C1 segment of cervical spinal cord (tissue), 14 donors: ENCODE measurements around the gene ATF4.

Source experiments
- DNase-seq, 14 donors: peaks; one replicate each; lab custom pipeline; 2025; lab: John Stamatoyannopoulos, UW

The ATF4 gene, protein sequence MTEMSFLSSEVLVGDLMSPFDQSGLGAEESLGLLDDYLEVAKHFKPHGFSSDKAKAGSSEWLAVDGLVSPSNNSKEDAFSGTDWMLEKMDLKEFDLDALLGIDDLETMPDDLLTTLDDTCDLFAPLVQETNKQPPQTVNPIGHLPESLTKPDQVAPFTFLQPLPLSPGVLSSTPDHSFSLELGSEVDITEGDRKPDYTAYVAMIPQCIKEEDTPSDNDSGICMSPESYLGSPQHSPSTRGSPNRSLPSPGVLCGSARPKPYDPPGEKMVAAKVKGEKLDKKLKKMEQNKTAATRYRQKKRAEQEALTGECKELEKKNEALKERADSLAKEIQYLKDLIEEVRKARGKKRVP

DNA sequence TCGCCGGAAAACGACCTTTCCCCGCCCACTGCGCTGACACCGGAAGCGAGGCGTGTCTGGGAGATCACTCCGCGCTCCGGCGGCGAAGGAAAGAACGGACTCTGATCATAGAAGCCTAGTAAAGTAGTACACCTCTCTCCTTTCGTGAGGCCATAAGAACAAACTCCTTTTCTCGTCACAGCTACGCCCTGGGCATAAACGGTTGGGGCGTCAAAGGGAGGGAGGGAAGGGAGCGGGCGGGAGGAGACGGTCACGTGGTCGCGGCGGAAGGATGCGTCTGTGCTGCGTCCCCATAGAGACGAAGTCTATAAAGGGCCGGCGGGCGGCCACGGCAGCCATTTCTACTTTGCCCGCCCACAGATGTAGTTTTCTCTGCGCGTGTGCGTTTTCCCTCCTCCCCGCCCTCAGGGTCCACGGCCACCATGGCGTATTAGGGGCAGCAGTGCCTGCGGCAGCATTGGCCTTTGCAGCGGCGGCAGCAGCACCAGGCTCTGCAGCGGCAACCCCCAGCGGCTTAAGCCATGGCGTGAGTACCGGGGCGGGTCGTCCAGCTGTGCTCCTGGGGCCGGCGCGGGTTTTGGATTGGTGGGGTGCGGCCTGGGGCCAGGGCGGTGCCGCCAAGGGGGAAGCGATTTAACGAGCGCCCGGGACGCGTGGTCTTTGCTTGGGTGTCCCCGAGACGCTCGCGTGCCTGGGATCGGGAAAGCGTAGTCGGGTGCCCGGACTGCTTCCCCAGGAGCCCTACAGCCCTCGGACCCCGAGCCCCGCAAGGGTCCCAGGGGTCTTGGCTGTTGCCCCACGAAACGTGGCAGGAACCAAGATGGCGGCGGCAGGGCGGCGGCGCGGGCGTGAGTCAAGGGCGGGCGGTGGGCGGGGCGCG, at the start of gene ATF4:
TSS of gene ATF4 (plus strand) at position 337 of the 880 bp plus-strand sequence. CDS start 884 bp downstream, outside the sequence.
- DNase-seq: peak; percentile 54 to 99 (median 94)

DNA sequence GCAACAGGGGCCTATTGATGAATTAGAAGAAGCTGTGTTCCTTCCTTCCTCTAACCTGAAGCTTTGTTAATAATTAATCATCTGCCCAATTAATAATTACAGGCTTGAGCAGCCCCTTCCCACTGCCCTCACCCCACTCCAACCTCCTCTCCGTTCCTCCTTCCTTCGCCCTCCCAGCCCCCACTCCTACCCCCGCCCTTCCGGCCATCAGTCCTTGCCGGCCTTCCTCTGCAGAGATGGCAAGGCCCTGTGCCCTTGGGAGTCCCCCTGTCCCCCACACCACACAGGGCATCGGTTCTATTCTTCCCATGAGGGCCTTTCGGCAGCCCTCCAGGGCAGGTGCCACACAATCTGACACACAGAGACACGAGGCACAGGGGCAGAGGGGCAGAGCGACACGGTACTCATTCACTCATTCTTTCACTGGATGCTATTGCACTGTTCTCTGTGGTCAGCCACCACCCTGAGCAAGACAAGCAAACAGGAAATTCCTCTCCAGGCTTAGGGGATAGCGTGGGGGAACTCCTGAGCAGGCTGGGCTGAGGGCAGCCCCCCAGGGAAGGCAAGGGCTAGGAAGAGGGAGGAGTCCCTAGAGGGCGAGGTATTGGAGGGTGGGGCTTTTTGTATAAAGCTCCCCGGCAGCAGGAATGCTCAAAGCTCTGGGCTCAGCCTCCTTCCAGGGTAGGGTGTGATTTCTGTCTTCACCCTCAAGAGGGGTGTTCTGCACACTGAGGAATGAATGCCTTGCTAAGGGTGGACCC, 48.8 kb upstream of the ATF4 start:
- DNase-seq: peak in 1 of 14 donors; percentile 38

DNA sequence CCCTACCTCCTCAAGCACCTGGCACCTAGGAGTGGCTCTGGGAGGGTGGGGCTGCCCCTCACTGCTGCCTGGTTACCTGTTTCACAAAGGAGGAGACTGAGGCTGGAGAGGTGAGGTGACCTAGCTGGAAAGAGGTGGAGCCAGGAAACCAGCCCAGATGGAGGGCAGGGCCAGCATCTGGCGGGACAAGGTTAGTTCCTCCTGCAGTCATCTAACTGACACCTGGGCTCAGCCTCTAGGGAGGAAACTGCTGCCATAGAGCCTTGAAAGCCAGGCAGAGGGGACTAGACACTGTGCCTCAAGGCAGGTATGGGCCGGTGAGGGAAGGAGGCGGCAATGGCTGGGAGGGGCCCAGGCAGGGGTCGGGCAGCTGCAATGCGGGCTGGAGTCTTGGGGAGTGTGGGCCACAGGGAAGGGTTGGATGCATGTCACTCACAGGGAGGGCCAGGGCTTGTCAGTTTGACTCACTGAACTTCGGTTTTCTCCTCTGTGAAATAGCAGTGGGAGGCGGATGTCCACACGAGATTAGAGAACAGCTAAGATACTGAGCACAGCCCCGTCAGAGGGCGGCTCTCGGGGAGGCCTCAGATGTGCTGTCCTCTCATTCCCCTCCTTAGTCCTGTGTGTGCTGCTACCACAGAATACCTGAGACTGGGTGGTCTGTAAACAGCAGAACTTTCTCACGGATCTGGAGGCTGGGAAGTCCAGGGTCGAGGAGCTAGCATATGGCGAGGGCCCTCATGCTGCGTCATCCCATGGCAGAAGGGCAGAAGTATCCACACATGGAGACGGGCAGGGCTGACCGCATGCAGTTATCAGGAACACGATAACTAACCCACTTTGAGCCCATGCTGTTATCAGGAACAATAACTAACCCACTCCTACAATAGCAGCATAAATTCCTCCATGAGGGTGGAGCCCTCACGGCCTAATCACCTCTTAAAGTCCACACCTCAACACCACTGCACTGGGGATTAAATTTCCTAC, 47.5 kb upstream of the ATF4 start:
- peak in 1 of 14 donors; percentile 27 for DNase-seq

DNA sequence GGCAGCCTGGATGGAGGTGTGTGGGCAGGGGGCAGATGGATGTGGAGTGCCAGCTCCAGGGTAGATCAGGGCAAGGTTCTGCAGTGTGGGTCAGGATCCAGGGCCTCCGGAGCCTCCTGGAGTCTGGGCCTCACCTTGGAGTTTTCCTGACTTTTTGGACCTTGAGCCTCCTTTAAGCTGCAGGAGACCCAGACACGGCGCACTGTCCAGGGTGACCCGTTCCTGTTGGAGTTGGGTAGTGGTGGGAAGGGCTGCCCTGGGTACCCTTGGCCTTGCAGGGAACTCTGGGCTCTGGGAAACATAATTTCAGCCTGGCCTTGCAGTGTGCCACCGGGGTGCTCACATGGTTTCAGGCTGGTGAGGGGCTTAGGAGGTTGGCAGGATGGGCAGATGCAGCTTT, 46.5 kb upstream of the ATF4 start:
- no peak for DNase-seq

DNA sequence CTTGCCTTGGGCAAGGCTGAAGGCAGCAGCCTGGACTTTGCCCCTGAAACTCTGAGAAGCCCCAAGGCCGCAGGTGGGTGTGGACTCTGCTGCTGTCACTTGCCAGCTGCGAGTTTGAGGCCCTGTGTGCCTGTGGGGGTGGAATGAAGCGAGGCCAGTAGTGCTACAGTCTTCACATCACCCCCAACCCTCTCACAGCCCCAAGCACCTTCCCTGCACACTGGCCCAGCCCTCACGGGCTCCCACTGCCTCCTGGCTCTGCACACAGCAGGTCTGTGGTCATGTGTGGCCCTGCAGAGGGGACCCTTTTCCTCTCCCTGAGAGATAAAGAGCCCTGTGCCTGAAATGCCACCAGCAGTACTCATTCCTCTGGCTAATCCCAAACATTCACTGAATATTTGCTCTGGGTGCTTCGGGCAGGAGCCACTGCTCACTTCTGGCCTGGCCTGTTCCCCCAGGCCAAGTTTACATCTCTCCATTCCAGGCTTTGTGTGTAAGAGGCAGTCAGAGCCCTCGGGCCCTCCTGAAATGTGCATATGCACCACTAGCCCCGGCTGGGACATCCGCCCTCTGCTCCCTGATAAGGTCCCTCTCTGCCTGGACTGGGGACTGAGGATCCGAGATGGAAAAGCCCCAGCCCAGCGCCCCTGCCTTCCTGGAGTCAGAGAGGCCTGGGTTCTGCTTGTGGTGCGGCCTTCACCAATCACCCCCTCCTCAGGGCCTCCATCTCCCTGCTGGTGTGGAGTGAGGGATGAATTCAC, 45.8 kb upstream of the ATF4 start:
- DNase-seq: no peak

DNA sequence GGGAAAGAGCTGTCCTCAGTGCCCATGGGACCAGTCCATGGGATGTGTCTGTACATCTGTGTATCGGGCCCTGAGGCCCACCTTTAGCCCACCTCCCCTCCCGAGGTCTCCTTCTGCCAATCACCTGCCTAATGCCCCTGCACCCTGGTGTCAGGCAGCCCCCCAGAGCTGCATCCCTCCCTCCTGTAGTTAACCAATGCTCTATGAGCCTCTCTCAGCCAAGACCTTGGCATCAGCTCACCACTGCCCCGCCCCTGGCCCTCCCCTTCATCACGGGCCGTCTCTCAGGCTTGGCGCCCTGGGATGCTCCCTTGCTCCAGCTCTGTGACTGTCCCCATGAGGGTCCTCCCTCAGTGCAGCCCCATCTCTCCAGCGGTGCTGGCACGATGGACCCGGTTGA, 45.0 kb upstream of the ATF4 start:
- DNase-seq: peak in 4 of 14 donors; percentile 25 to 41 (median 40)

DNA sequence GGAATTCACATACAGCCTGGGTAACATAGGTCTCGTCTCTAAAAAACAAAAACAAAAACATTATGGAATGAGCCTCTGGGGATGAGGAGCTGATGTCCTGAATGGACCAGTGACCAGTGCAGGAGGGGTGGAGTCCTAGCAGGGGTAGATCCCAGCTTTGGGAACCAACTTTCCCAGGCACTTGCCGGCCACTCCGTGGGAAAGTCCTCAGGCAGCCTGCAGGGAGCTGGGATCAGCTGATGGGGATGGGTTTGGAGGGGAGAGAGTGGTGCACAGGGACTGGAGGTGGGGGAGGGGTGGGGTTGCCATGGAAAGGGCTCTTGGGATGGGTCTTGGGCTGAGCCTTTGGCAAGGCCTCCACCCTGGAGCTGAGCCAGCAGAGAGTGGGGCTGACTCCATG, 44.5 kb upstream of the ATF4 start:
- peak in 1 of 14 donors; percentile 21 for DNase-seq

DNA sequence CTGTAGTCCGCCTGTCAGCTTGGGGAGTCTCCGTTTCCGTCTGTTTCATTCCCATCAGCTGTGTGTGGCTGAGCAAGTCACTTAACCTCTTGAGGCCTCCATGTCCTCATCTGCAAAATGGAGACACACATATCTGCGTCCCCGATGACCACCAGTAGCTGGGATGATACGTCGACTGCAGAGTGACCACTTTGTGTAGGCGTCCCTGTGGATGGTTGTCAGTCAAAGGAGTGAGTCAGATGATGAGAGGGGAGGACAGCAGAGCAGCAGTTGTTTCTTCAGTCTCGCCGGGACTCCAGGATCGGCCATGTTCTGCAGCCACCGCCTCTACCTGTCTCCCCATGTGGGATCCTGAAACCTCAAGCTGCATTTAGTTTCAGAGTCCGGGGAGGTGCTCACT, 43.7 kb upstream of the ATF4 start:
- DNase-seq: no peak

DNA sequence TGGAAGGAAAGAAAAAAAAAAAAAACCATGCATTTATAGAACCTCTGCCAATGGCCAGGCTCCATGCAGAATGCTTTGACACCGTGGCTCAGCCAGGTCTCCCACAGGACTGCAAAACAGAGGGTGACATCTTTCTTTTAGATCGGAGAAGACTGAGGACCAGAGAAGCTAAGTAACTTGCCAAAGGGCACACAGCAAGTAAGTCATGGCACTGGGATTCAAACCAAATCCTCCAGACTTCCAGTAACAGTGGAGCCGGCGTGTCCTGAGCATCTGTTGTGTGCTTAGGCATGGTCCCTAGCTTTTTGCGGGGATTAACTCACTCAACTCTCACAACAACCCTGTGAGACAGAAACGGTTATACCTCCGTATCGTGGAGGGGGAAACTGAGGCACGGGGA, 42.8 kb upstream of the ATF4 start:
- no peak for DNase-seq

DNA sequence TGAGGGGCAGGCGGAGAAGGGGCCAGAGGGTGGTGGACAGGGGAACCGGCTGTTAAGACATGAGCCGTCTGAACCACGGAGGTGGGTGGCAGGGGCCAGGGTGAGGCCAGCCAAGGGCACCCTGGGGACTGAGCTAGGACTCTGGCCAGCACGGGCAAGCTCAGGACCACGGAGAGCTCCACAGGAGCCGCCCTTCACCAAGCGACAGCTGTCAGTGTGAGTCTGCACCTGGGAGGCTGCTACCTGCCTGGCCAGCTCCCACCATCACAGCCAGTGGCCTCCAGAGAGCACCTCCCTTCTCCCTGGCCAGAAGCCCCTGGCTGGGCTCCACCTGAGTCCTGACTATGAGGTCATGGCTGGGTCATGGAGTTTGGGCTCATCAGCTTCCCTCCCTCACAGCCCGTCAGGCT, 41.9 kb upstream of the ATF4 start:
- no peak for DNase-seq

DNA sequence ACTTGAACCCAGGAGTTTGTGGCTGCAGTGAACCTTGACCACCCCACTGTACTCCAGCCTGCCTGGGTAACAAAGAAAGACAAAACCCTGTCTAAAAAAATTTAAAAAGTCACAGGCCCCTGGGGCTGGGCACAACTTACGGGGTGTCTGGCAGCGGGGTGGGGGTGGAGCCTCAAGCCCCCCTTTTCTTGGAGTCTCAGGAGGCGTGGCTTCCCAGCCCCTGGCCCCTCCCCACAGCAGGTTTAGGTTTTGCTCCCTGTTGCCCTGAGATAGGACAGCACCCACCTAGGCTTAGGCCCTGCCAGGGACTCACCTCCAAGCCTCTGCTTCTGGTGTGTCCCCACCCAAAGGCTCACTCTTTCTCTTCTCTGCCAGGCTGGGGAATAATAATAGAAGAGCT, 41.1 kb upstream of the ATF4 start:
- no peak for DNase-seq

DNA sequence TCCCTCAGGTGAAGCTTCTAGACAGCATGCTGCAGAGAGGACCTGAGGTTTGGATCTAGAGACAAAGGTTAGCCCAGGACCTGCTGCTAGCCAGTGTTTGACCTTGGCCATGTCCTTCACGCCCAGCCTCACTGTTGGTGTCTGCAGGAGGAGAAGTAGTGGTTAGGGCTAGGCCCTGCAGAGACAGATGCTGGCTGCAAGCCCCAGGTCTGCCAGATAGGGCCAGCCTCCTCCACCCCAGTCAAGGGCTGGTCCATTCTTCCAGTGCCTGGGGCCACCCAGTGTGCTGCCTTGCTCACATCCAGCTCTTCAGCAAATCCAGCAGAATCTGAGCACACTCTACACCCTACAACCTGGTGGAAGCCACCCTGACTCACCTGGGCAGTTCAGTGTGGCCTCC, 39.8 kb upstream of the ATF4 start:
- no peak for DNase-seq

DNA sequence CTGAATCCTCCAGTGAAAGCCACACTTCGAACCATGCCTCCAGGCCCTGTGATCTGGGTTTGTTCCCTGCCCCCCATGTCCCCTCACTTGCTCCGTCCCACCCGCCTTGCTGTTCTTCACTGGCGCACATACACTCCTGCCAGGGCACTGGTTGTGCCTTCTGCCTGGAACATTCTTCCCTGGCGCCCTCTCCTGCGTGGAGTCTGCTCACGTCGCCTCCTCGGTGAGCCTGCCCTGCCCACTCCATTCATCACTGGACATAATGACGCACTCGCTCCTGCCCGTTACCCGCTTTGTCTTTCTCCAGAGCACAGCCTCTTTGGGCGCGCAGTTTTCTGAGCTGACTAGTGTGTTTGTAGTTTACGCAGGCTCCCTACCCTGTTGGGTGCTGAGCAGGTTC, 39.3 kb upstream of the ATF4 start:
- peak in 4 of 14 donors; percentile 28 to 79 (median 34) for DNase-seq

DNA sequence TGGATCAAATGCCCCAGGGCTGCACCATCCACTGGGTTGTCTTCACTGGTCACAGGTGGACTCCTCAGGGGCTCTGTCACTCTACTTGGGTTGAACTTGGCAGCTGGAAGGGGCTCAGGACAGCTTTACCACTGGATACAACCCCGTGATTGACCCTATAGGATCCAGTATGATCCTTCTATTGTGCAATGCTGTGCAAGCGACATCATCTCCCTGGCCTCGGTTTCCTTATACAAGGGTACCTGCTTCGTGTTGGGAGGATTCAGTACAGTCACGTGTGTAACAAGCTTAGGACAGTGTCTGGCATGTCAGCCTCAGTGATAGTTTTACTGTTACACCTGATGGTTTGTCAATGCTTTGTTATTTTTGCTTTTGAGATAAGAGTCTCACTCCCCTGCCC, 38.8 kb upstream of the ATF4 start:
- DNase-seq: no peak

DNA sequence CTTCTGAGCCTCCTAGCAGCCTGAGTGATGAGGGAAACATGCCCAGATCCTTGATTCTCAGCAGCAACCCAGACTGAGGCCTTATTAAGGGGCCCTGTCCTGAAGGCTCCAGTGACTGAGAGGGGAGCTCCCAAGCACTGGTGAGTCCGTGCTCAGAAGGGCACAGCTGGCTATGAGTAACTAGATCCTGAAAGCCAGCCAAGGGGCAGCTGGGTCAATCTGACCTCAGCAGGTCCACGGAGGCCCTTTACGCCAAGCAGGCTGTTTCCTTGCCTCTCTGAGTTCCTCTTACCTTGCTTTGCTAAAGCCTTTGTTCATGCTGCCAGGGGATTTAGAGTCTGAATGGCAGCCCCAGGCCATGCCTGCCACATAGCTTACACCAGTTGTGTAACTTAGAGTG, 37.6 kb upstream of the ATF4 start:
- no peak for DNase-seq

DNA sequence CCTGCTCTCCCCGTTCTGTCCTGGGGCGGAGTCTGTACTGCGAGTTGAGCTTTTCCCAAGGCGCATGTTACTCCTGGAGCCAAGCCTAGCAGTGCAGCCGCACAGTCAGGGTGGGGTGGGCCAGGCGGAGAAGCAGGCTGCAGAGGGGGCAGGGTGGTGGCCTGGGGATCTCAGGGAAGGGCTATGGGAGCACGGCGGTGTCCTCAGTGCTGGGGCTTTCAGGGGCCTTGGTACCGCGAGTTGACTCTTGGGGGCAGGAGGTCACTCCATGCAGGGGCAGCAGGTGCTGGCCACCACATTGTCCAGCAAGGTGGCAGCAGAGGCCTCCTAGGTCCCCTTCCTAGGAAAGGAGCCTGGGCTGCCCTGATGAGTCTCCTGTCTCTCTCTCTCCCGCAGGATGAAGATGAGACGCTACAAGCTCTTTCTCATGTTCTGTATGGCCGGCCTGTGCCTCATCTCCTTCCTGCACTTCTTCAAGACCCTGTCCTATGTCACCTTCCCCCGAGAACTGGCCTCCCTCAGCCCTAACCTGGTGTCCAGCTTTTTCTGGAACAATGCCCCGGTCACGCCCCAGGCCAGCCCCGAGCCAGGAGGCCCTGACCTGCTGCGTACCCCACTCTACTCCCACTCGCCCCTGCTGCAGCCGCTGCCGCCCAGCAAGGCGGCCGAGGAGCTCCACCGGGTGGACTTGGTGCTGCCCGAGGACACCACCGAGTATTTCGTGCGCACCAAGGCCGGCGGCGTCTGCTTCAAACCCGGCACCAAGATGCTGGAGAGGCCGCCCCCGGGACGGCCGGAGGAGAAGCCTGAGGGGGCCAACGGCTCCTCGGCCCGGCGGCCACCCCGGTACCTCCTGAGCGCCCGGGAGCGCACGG, 33.2 kb upstream of the ATF4 start:
- peak in 3 of 14 donors; percentile 31 to 71 (median 37) for DNase-seq

DNA sequence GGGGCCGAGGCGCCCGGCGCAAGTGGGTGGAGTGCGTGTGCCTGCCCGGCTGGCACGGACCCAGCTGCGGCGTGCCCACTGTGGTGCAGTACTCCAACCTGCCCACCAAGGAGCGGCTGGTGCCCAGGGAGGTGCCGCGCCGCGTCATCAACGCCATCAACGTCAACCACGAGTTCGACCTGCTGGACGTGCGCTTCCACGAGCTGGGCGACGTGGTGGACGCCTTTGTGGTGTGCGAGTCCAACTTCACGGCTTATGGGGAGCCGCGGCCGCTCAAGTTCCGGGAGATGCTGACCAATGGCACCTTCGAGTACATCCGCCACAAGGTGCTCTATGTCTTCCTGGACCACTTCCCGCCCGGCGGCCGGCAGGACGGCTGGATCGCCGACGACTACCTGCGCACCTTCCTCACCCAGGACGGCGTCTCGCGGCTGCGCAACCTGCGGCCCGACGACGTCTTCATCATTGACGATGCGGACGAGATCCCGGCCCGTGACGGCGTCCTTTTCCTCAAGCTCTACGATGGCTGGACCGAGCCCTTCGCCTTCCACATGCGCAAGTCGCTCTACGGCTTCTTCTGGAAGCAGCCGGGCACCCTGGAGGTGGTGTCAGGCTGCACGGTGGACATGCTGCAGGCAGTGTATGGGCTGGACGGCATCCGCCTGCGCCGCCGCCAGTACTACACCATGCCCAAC, 32.4 kb upstream of the ATF4 start:
- no peak for DNase-seq

DNA sequence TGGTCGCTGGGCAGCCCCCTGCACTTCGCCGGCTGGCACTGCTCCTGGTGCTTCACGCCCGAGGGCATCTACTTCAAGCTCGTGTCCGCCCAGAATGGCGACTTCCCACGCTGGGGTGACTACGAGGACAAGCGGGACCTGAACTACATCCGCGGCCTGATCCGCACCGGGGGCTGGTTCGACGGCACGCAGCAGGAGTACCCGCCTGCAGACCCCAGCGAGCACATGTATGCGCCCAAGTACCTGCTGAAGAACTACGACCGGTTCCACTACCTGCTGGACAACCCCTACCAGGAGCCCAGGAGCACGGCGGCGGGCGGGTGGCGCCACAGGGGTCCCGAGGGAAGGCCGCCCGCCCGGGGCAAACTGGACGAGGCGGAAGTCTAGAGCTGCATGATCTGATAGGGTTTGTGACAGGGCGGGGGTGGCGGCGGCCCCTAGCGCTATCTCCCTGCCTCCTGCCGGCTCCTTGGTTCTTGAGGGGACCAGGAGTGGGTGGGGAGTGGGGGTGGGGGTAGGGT, 31.7 kb upstream of the ATF4 start:
- DNase-seq: no peak
